K562 (cell line): ENCODE measurements around the gene MRPS10.

Source experiments
- CBX5 ChIP-seq: IDR thresholded peaks from 2 replicates; pipeline ENCODE4 v1.6.1; 2014; ENCODE audit warnings: low read depth, borderline replicate concordance
- GABPA ChIP-seq: fragments of 200-800 bp; sonication (Bioruptor generic); conservative IDR thresholded peaks from 2 replicates; pipeline ENCODE4 v1.6.1; 2016; ENCODE audit warnings: low read depth, missing genetic modification characterization, missing compliant biosample characterization
- KLF10 ChIP-seq: fragments of 250-450 bp; sonication (Bioruptor Pico); IDR thresholded peaks from 2 replicates; pipeline ENCODE4 v1.6.1; 2021; ENCODE audit warnings: matching md5 sums
- YY1 ChIP-seq, 3 experiments: IDR thresholded peaks; 2 replicates each; pipeline ENCODE4 v1.6.1; 2011; ENCODE audit warnings: low read length in 2 of 3, mild to moderate bottlenecking in 2 of 3, moderate library complexity in 2 of 3, borderline replicate concordance in 1 of 3, control low read depth in 1 of 3, low read depth in 1 of 3; ENCODE audit not compliant: insufficient read depth in 3 of 3, insufficient replicate concordance in 2 of 3, control insufficient read depth in 1 of 3, insufficient read length in 1 of 3; ENCODE audit errors: extremely low read depth in 1 of 3

- TF ChIP-seq GABPA (tag) (no peak), CBX5 (no peak), YY1 (IDR thresholded peaks at IDR 0.05; ENCODE audit: borderline replicate concordance in 1 of 3, control insufficient read depth in 1 of 3, extremely low read depth in 1 of 3, insufficient read depth in 3 of 3, insufficient read length in 1 of 3, insufficient replicate concordance in 2 of 3, low read depth in 1 of 3, low read length in 2 of 3) (no peak), KLF10 (no peak)
These were observed 37.4 kb upstream of the MRPS10 start for GRCh38 chr6:42255050-42255449.
